Aorta (tissue), 5 donors: ENCODE measurements around the gene SLC29A2. TPM values are rescaled to one million over a fixed set of nuclear protein-coding genes. Genes with fewer than 3 reads are reported as not detected.
A peak's percentile ranks its signal among the peaks of the same experiment; 100 is the strongest.

Source experiments
- ATAC-seq: fragments of 200-7000 bp; cut with Tn5 transposase; one replicate; pipeline ENCODE4 v1.9.1; 2022; ENCODE audit warnings: moderate library complexity; ENCODE audit not compliant: low FRiP score
- DNase-seq, 2 donors: peaks; one replicate each; pipeline ENCODE4 v3.0.0-alpha.2; 2020
- H3K27ac ChIP-seq, 2 donors: one replicate each; pipeline ENCODE4 v1.5.1; 2013; ENCODE audit warnings: low read length in 2 of 2, mild to moderate bottlenecking in 2 of 2, moderate library complexity in 2 of 2, control low read depth in 1 of 2, inconsistent platforms in 1 of 2, low read depth in 1 of 2
- H3K27me3 ChIP-seq, 2 donors: one replicate each; pipeline ENCODE4 v1.6.1; 2013; ENCODE audit warnings: control low read depth in 1 of 2, low read length in 1 of 2, mild to moderate bottlenecking in 1 of 2, moderate library complexity in 1 of 2; ENCODE audit not compliant: insufficient read depth in 2 of 2, control insufficient read depth in 1 of 2
- H3K36me3 ChIP-seq, 2 donors: one replicate each; pipeline ENCODE4 v1.6.1; 2013; ENCODE audit warnings: control low read depth in 1 of 2, low read length in 1 of 2, mild to moderate bottlenecking in 1 of 2; ENCODE audit not compliant: insufficient read depth in 2 of 2, control insufficient read depth in 1 of 2
- H3K4me1 ChIP-seq, 2 donors: one replicate each; pipeline ENCODE4 v1.6.1; 2013; ENCODE audit warnings: low read length in 2 of 2, control low read depth in 1 of 2, mild to moderate bottlenecking in 1 of 2, moderate library complexity in 1 of 2; ENCODE audit not compliant: insufficient read depth in 2 of 2, control insufficient read depth in 1 of 2
- H3K4me3 ChIP-seq, 2 donors: one replicate each; pipeline ENCODE4 v1.5.1; 2013; ENCODE audit warnings: low read length in 2 of 2, control low read depth in 1 of 2, mild to moderate bottlenecking in 1 of 2
- H3K9me3 ChIP-seq: one replicate; pipeline ENCODE4 v1.6.1; 2013; ENCODE audit warnings: mild to moderate bottlenecking, low read length; ENCODE audit not compliant: control insufficient read depth
- WGBS, 2 donors: extraction: QIAGEN DNeasy Blood & Tissue Kit; methylation state at CpG; one replicate each; pipeline ENCODE4 v1.1.7; 2013; 5-methylcytosine and 5-hydroxymethylcytosine counted together
- intact Hi-C, 2 donors: fragments of 100-400 bp; cut with DNase I; formaldehyde crosslinking; loops; one replicate each; pipeline versions ENCODE4 v1.14.2 to v1.15.0; 2022
- long read RNA-seq, 2 donors: library from polyadenylated mRNA; unstranded; transcript quantifications; one replicate each; pipeline ENCODE4 v2.0.0, GENCODE V29; 2020 to 2021
- polyA plus RNA-seq, 2 donors: library from polyadenylated mRNA; stranded (reverse); fragments of 200-250 nt; gene quantifications; one replicate each; pipeline ENCODE4 v1.2.3, GENCODE V29; 2013
- total RNA-seq, 2 donors: library from RNA; stranded (reverse); fragmentation: NEBNext Ultra II Directional; extraction: Animal tissue kit (Norgen Biotek cat#: 25700); gene quantifications; one replicate each; pipeline ENCODE4 v1.2.1, GENCODE V29; 2021
- donor health status: healthy with polysubstance abuse.
- donor health status: Bipolar disorder and iron deficiency.
- donor health status: DM: no; HTN: no; CAD: no.
- donor health status: DM: no; HTN: no; CAD: no.
- donor health status: DM: yes; HTN: yes; CAD: no.

SLC29A2 gene, protein sequence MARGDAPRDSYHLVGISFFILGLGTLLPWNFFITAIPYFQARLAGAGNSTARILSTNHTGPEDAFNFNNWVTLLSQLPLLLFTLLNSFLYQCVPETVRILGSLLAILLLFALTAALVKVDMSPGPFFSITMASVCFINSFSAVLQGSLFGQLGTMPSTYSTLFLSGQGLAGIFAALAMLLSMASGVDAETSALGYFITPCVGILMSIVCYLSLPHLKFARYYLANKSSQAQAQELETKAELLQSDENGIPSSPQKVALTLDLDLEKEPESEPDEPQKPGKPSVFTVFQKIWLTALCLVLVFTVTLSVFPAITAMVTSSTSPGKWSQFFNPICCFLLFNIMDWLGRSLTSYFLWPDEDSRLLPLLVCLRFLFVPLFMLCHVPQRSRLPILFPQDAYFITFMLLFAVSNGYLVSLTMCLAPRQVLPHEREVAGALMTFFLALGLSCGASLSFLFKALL
- total RNA-seq, result 1 to 10 TPM; 1.9 to 3.3 TPM
- 1 to 10 TPM in 1 of 2 donors, under 1 TPM in 1; 0.38 to 3.9 TPM for polyA plus RNA-seq
- long read RNA-seq, donor 1, partial matches to known transcripts, result 7 of 9 reads
- long read RNA-seq, donor 1, other reads (novel, unspliced or antisense), result 2 of 9 reads
- long read RNA-seq, donor 2, partial matches to known transcripts, result 1 of 2 reads
- long read RNA-seq, donor 2, other reads (novel, unspliced or antisense), result 1 of 2 reads

DNA sequence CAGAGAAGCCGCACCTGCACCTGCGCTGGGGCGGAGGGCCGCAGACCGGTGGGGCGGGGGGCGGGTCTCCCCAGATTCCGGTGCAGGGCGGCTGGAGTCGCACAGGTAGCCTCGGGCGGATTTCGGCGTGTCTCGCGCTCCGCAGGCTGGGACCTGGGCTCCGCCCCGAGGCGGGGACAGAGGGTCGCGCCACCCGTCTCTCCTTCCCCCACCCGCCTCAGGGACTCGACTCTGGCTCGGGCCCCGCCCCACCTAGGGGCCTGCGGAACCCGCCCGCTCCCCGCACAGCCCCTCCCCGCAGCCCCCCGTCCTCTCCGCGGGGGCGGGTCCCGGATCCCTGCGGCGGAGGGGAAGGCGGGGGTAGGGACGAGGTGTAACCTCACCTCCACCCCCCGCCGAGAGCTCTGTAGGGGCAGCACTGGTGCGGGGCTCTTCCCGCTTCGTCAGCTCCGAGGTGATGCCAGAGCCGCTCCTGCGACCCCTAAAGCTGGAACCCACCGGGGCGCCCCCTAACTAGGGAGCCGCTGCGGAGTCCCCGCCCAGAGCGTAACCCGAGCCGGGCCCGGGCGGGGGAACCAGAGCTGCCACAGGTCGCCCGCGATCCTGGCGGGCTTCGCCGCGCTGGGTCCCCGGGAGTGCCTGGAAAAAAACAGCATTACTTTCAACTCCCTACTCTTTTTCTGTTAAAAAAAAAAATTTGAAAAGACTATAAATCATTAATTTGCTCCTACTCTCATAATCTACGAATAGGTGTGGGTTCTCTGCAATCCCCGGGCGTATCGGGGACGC lies at the start of gene SLC29A2:
Gene SLC29A2 (minus strand): TSS at position 134 of the 789 bp plus-strand sequence. CDS start 169 bp downstream, outside the sequence.
- 1% methylated on average over 51 to 72 of the region's 72 CpGs for WGBS, 2 donors
- intact Hi-C loops, result no loop called here
- no peak within 1 kb of the TSS for H3K27ac ChIP-seq
- peak within 1 kb of the TSS; percentile 51 to 77 for H3K4me3 ChIP-seq
- H3K36me3 ChIP-seq, result no peaks in the 10 kb centered on the region
- ATAC-seq, result peak; percentile 75
- no peaks in the 10 kb centered on the region for H3K27me3 ChIP-seq
- peak; percentile 61 to 78 for DNase-seq
- H3K9me3 ChIP-seq, result no peaks in the 10 kb centered on the region
- H3K4me1 ChIP-seq, result no peaks in the 10 kb centered on the region

DNA sequence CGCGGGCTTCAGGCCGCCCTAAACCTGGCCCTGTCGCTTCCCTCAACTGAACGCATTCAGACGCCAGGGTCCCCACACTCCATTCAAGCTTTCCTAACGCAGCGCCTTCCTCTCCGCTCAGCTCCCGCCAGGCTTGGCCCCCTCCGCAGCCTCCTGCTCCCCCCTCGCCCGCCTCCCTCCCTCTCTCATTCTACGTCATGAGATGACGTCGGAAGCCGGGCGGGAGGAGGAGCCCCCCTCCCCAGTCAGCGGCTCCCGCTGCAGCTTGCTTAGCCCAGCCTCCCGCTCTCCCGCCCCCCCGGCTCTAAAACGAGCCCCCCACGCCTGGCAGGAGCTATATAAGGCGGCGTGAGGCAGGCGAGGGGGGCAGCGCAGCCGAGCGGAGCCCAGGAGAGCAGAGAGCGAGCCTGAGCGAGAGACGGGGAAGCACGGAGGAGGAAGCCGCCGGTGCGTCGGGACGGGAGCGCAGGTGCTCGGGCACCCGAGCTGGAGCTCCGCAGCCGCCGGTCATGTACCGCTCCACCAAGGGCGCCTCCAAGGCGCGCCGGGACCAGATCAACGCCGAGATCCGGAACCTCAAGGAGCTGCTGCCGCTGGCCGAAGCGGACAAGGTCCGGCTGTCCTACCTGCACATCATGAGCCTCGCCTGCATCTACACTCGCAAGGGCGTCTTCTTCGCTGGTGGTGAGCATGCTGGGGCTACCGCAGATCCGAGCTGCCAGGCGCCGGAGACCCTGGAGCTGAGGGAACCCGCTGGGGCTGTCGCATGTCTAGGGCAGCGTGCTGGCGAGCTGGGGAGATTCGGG lies 49.3 kb upstream of the SLC29A2 start, which contains the start of gene NPAS4:
Gene NPAS4 (plus strand): TSS at position 365 of the 806 bp plus-strand sequence. CDS start 145 bp downstream, at position 510.
- peaks cover 3 to 9% of the 10 kb centered on the region in 2 donors for H3K4me1 ChIP-seq
- 6 to 7% methylated on average over 70 to 71 of the region's 71 CpGs for WGBS, 2 donors
- DNase-seq, result no peak

DNA sequence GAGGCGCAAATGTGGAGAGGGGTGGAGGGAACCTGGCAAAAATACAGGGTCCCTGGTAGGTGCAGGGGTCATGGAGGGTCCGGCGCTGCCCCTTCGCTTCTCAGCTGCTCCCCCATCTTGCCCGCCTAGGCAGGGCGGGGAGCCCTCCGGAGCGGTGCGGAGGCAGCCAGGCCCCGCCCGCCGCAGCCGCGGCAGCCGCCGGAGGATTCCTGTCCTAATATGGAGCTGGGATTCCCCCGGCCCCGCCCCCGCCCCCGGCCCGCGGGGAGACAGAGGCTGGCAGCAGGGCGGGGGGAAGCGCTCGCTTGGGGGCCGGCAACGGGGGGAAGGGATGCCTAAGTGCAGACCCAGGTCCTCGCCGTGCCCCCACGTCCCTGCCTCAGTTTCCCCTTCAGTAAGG lies 48.3 kb upstream of the SLC29A2 start:
- no peak overlapping the region for H3K4me3 ChIP-seq
- intact Hi-C loops, result no loop called here
- peak in 1 of 2 donors; percentile 80 for DNase-seq

More for the DNA sequence above, 49.3 kb upstream of the SLC29A2 start, which contains the start of gene NPAS4:
- Histone ChIP-seq H3K27ac (no peak within 1 kb of the TSS), H3K36me3 (peaks cover 2% of the 10 kb centered on the region in 2 donors), H3K4me3 (no peak within 1 kb of the TSS), H3K9me3 (no peaks in the 10 kb centered on the region), H3K27me3 (no peaks in the 10 kb centered on the region)
- intact Hi-C loops, result no loop called here
- no peak for ATAC-seq

DNA sequence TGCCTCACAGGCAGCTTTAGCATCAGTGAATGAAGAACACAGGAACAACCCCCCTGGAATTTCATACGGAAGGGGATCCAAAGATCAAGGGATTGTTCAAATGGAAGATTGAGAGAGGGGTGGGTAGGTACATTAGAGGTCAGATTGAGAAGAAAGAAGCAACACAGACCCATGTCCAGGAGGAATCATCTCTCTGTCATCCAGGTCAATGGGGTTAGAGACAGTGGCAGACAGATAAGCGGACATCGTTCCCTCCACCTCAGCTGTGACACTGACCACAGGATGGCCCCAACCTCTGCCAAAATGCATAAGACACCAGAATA lies 47.4 kb upstream of the SLC29A2 start:
- Histone ChIP-seq H3K27ac (no peak overlapping the region), H3K36me3 (peaks cover 0 to 1% of the 10 kb centered on the region in 2 donors)

More for the DNA sequence above, 48.3 kb upstream of the SLC29A2 start:
- H3K27ac ChIP-seq, result no peak overlapping the region
- no peak for ATAC-seq
- peaks cover 3 to 9% of the 10 kb centered on the region in 2 donors for H3K4me1 ChIP-seq
- WGBS, 2 donors, result 3% methylated on average over 15 to 30 of the region's 30 CpGs
- H3K9me3 ChIP-seq, result no peaks in the 10 kb centered on the region
- peaks cover 0 to 2% of the 10 kb centered on the region in 2 donors for H3K36me3 ChIP-seq
- no peaks in the 10 kb centered on the region for H3K27me3 ChIP-seq

DNA sequence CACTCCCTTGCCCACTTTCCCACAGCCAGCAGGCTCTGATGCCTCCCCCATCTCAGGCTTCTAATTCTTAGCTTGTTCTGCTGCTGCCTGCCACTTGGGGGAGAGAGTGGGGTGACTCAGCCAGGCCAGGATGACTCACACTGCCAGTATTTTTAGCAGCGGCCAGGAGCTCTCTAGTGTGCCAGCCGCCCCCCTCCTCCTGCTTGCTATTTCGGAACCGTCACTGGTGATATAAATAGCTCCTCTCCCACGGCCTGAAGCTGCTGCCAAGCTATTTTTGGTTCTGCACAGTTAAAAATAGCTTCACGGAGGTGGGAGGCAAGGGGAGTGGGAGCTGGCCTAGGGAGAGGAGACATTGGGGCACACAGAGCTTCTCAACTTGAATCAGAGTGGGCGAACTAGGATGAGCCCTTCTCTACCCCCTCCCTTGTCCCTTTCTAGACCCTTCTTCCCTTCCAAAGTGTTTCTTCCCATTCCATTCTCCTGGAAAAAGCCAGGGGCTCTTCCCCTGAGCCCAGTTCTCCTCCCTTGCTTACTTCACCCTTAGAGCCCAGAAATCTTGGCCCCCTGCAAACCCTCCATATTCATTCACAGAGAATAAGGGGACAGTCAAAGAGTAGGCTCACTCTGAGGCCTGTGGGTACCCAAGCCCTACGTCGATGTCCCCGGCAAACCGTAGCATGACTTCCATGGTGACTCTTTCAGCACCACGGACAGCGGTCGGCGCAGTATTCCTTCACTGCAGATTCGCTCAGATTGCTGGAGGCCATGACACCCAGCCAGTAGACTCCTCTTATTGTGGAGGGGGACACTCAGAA lies 46.8 kb upstream of the SLC29A2 start:
- H3K9me3 ChIP-seq, result no peaks in the 10 kb centered on the region
- H3K27me3 ChIP-seq, result no peaks in the 10 kb centered on the region
- DNase-seq, result peak; percentile 91 to 94
- peaks cover 3 to 9% of the 10 kb centered on the region in 2 donors for H3K4me1 ChIP-seq
- H3K4me3 ChIP-seq, result no peak overlapping the region
- no peak overlapping the region for H3K27ac ChIP-seq
- peak; percentile 84 for ATAC-seq
- WGBS, 2 donors, result 2% methylated on average over 16 of the region's 16 CpGs
- intact Hi-C loops, result no loop called here
- no peaks in the 10 kb centered on the region for H3K36me3 ChIP-seq

More for the DNA sequence above, 47.4 kb upstream of the SLC29A2 start:
- DNase-seq (no peak), ATAC-seq (no peak)
- H3K4me1 ChIP-seq, result peaks cover 3 to 9% of the 10 kb centered on the region in 2 donors
- no peaks in the 10 kb centered on the region for H3K27me3 ChIP-seq
- no peak overlapping the region for H3K4me3 ChIP-seq
- no peaks in the 10 kb centered on the region for H3K9me3 ChIP-seq
- WGBS, 2 donors, result 55 to 65% methylated on average over 3 of the region's 3 CpGs
- intact Hi-C loops, result no loop called here

DNA sequence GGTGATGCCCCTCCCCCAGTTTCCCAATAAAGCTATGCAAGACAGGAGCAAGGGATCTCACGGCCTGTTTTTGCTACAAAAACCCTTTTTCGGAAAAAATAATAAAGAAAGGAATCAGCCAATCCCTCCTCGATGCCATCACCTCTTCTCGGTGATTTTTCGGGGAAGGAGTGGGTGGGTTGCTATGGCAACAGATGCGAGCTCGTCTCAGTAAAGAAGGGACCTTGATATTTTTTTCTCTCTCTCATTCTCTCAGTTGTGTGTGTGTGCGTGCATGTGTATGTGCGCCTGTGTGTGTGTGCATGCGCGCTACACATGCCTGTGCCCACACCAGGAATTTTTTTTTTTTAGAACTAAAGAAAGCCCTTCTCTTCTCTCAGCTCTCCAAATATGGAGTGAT lies 45.4 kb upstream of the SLC29A2 start:
- 52% methylated on average over 11 of the region's 11 CpGs for WGBS, 2 donors
- DNase-seq (no peak), ATAC-seq (no peak)
- Histone ChIP-seq H3K4me3 (no peak overlapping the region), H3K27me3 (no peaks in the 10 kb centered on the region), H3K9me3 (no peaks in the 10 kb centered on the region), H3K36me3 (no peaks in the 10 kb centered on the region), H3K27ac (no peak overlapping the region), H3K4me1 (peaks cover 3 to 9% of the 10 kb centered on the region in 2 donors)
- intact Hi-C loops, result no loop called here

DNA sequence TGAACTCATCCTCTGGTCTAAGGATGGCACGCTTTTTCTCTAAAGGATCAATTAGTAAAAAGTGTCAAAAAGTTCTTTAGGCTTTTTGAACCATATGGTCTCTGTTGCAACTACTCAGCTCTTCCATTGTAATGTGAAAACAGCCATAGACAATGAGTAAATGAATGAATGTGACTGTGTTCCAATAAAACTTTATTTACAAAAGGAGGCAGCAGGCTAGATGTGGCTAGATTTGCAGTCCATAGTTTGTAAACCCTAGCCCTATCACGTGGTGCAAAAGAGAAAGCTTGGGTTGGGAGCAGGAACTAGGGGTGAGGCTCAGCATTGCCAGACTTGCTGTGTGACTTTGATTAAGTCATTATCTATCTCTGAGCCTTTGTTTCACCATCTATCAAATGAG lies 43.9 kb upstream of the SLC29A2 start:
- peaks cover 3 to 9% of the 10 kb centered on the region in 2 donors for H3K4me1 ChIP-seq
- WGBS, 2 donors, result 84 to 87% methylated on average over 2 of the region's 2 CpGs
- no peaks in the 10 kb centered on the region for H3K9me3 ChIP-seq
- no peak for DNase-seq
- ATAC-seq, result no peak
- H3K27ac ChIP-seq, result no peak overlapping the region
- no peak overlapping the region for H3K4me3 ChIP-seq
- no peaks in the 10 kb centered on the region for H3K36me3 ChIP-seq
- H3K27me3 ChIP-seq, result no peaks in the 10 kb centered on the region
- intact Hi-C loops, result no loop called here
